22Rv1 (cell line): ENCODE measurements around the gene KMT2A.

Source experiments
- ZFX ChIP-seq: fragments of 450-650 bp; IDR thresholded peaks from 2 replicates; pipeline ENCODE4 v1.6.1; 2017; ENCODE audit warnings: antibody characterized with exemption, borderline replicate concordance
- TF ChIP-seq, protein P1 (sequence below): fragments of 450-650 bp; IDR thresholded peaks from 2 replicates; pipeline ENCODE4 v1.5.1; 2017; ENCODE audit warnings: mild to moderate bottlenecking

DNA sequence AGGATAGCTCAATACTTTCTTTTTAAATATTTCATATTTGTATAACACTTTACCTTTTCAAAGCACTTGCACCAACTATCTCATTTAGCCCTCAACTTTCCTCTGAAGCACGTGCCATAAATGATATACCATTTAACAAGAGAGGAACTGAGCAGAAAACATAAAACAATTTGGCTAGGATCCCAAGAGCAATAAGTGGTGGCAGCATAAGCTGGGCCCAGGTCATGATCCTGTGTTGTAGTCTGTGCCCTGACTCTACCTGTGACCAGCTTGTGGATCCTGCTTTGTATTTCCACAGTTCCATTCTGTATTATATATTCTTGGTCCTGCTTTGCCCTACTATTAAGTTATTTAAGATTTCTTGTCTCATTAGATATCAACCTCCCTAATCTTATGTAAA, 23.4 kb upstream of the KMT2A start:
- TF ChIP-seq, protein P1, sequence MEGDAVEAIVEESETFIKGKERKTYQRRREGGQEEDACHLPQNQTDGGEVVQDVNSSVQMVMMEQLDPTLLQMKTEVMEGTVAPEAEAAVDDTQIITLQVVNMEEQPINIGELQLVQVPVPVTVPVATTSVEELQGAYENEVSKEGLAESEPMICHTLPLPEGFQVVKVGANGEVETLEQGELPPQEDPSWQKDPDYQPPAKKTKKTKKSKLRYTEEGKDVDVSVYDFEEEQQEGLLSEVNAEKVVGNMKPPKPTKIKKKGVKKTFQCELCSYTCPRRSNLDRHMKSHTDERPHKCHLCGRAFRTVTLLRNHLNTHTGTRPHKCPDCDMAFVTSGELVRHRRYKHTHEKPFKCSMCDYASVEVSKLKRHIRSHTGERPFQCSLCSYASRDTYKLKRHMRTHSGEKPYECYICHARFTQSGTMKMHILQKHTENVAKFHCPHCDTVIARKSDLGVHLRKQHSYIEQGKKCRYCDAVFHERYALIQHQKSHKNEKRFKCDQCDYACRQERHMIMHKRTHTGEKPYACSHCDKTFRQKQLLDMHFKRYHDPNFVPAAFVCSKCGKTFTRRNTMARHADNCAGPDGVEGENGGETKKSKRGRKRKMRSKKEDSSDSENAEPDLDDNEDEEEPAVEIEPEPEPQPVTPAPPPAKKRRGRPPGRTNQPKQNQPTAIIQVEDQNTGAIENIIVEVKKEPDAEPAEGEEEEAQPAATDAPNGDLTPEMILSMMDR, result no peak
- TF ChIP-seq ZFX, result no peak
